Lung (tissue), 12 donors: ENCODE results near the gene NKPD1. TPM values are rescaled to one million over a fixed set of nuclear protein-coding genes. Genes with fewer than 3 reads are reported as not detected.

ENCODE experiments used
- ATAC-seq: fragments of 200-7000 bp; cut with Tn5 transposase; one replicate; pipeline ENCODE4 v1.9.1; 2020; ENCODE audit warnings: moderate number of reproducible peaks; ENCODE audit not compliant: insufficient read depth, low FRiP score
- DNase-seq, 3 donors: peaks; one replicate each; pipeline ENCODE4 v3.0.0-alpha.2; 2013 to 2017
- H3K27ac ChIP-seq, 2 donors: one replicate each; pipeline ENCODE4 v1.5.1; 2013; ENCODE audit warnings: mild to moderate bottlenecking in 2 of 2, moderate library complexity in 2 of 2, control low read depth in 1 of 2, inconsistent platforms in 1 of 2, low read depth in 1 of 2, low read length in 1 of 2
- H3K27me3 ChIP-seq, 3 donors: one replicate each; pipeline ENCODE4 v1.5.1; 2013; ENCODE audit warnings: low read length in 2 of 3; ENCODE audit not compliant: control insufficient read depth in 3 of 3, insufficient read depth in 3 of 3
- H3K36me3 ChIP-seq, 4 donors: one replicate each; pipeline ENCODE4 v1.5.1; 2013; ENCODE audit warnings: low read length in 4 of 4, mild to moderate bottlenecking in 1 of 4, moderate library complexity in 1 of 4; ENCODE audit not compliant: control insufficient read depth in 4 of 4, insufficient read depth in 4 of 4
- H3K4me1 ChIP-seq, 5 donors: one replicate each; pipeline ENCODE4 v1.5.1; 2013; ENCODE audit warnings: low read length in 5 of 5, mild to moderate bottlenecking in 2 of 5, moderate library complexity in 1 of 5; ENCODE audit not compliant: control insufficient read depth in 5 of 5, insufficient read depth in 5 of 5
- H3K4me3 ChIP-seq: one replicate; pipeline ENCODE4 v1.5.1; 2013; ENCODE audit warnings: mild to moderate bottlenecking, control low read depth, moderate library complexity
- H3K9ac ChIP-seq, 2 donors: one replicate each; pipeline ENCODE4 v1.5.1; 2013; ENCODE audit warnings: low read length in 2 of 2, control low read depth in 1 of 2; ENCODE audit not compliant: insufficient read depth in 1 of 2
- H3K9me3 ChIP-seq, 4 donors: one replicate each; pipeline ENCODE4 v1.5.1; 2013; ENCODE audit warnings: low read length in 3 of 4, mild to moderate bottlenecking in 1 of 4, moderate library complexity in 1 of 4; ENCODE audit not compliant: control insufficient read depth in 4 of 4, insufficient read depth in 3 of 4
- CTCF ChIP-seq: IDR thresholded peaks from 2 replicates; pipeline ENCODE4 v1.5.1; 2012; ENCODE audit warnings: mild to moderate bottlenecking; ENCODE audit errors: control extremely low read depth, extremely low read depth
- WGBS, 2 donors: extraction: QIAGEN DNeasy Blood & Tissue Kit; methylation state at CpG; one replicate each; pipeline ENCODE4 v1.1.7; 2013; 5-methylcytosine and 5-hydroxymethylcytosine counted together
- polyA plus RNA-seq, 2 donors: library from polyadenylated mRNA; stranded (reverse); fragments of 200-250 nt; gene quantifications; one replicate each; pipeline ENCODE4 v1.2.1, GENCODE V29; 2013
- total RNA-seq, 2 donors: library from RNA; depleted of rRNA in 1 of 2; stranded (reverse); fragments of >200 nt in 1 of 2; gene quantifications; one replicate each; pipeline ENCODE4 v1.2.1, GENCODE V29; 2014 to 2021
- donor health status: control.
- donor health status: control.
- donor health status: Bipolar disorder and iron deficiency.
- donor health status: healthy.
- donor health status: DM: yes; HTN: yes; CAD: no.

The NKPD1 gene
- total and polyA plus RNA-seq, 4 donors, result 0.06 to 0.08 (median 0.07) TPM; not detected in 1

GRCh38 chr19:45156011-45156630 lies 4.7 kb downstream of the NKPD1 start:
- no peak for DNase-seq
- H3K4me3 ChIP-seq, result no peak overlapping the region
- H3K4me1 ChIP-seq, result peaks cover 0 to 27% (median 11%) of the 10 kb centered on the region in 5 donors
- peaks cover 0 to 9% (median 0%) of the 10 kb centered on the region in 4 donors for H3K9me3 ChIP-seq
- H3K27ac ChIP-seq, result no peak overlapping the region
- H3K27me3 ChIP-seq, result peaks cover 0 to 26% (median 21%) of the 10 kb centered on the region in 3 donors
- TF ChIP-seq CTCF, result no peak
- H3K36me3 ChIP-seq, result no peaks in the 10 kb centered on the region
- WGBS, 2 donors, result 82 to 83% methylated on average over 11 of the region's 11 CpGs
- H3K9ac ChIP-seq, result no peak overlapping the region
- no peak for ATAC-seq

- Histone ChIP-seq H3K9ac (no peak overlapping the region), H3K9me3 (peaks cover 0 to 9% (median 0%) of the 10 kb centered on the region in 4 donors), H3K4me3 (no peak overlapping the region), H3K4me1 (peaks cover 0 to 27% (median 11%) of the 10 kb centered on the region in 5 donors), H3K36me3 (no peaks in the 10 kb centered on the region), H3K27ac (no peak overlapping the region), H3K27me3 (peaks cover 0 to 27% (median 21%) of the 10 kb centered on the region in 3 donors)
- DNase-seq (no peak), ATAC-seq (no peak)
- 49 to 57% methylated on average over 19 of the region's 19 CpGs for WGBS, 2 donors
- no peak for TF ChIP-seq CTCF
Observed at GRCh38 chr19:45154064-45154827, 6.5 kb downstream of the NKPD1 start.

- Histone ChIP-seq H3K36me3 (no peaks in the 10 kb centered on the region), H3K9me3 (peaks cover 0 to 9% (median 0%) of the 10 kb centered on the region in 4 donors), H3K27ac (no peak overlapping the region), H3K4me1 (peaks cover 0 to 27% (median 11%) of the 10 kb centered on the region in 5 donors), H3K9ac (no peak overlapping the region), H3K27me3 (peaks cover 0 to 27% (median 21%) of the 10 kb centered on the region in 3 donors), H3K4me3 (no peak overlapping the region)
- DNase-seq, result peak in 2 of 3 donors; percentile 56 to 58
- peak; percentile 22 for ATAC-seq
- WGBS, 2 donors, result 2 to 3% methylated on average over 60 to 69 of the region's 69 CpGs
- TF ChIP-seq CTCF, result no peak
Observed at GRCh38 chr19:45153339-45154063, 7.3 kb downstream of the NKPD1 start.
